Breast epithelium (tissue), 4 donors: ENCODE results near the gene RPS29. TPM values are rescaled to one million over a fixed set of nuclear protein-coding genes. Genes with fewer than 3 reads are reported as not detected.

Experiments
- DNase-seq, 2 donors: peaks; one replicate each; pipeline ENCODE4 v3.0.0-alpha.2; 2019; ENCODE audit warnings: low spot score in 2 of 2
- H3K27ac ChIP-seq, 2 donors: fragments of 200-600 bp; sonication (generic) in 1 of 2; one replicate each; pipeline ENCODE4 v1.5.1; 2016 to 2019; ENCODE audit warnings: mild to moderate bottlenecking in 1 of 2
- H3K27me3 ChIP-seq, 2 donors: fragments of 200-600 bp; sonication (generic) in 1 of 2; one replicate each; pipeline versions ENCODE4 v1.5.1 to v1.6.0; 2017 to 2019; ENCODE audit warnings: control low read depth in 1 of 2, mild to moderate bottlenecking in 1 of 2
- H3K36me3 ChIP-seq: fragments of 200-600 bp; one replicate; pipeline ENCODE4 v1.5.1; 2019
- H3K4me1 ChIP-seq, 2 donors: fragments of 200-600 bp; sonication (generic); one replicate each; pipeline ENCODE4 v1.5.1; 2016 to 2019; ENCODE audit warnings: control low read depth in 1 of 2
- H3K4me3 ChIP-seq, 3 donors: fragments of 200-600 bp; sonication (generic); 1 replicate in 2 of 3; 2 replicates in 1 of 3; pipeline ENCODE4 v1.5.1; 2016 to 2019; ENCODE audit warnings: mild to moderate bottlenecking in 3 of 3, moderate library complexity in 2 of 3
- H3K9me3 ChIP-seq, 2 donors: fragments of 200-600 bp; sonication (generic) in 1 of 2; one replicate each; pipeline ENCODE4 v1.5.1; 2016 to 2019; ENCODE audit warnings: control low read depth in 1 of 2
- CTCF ChIP-seq, 3 donors: fragments of 450-650 bp; IDR thresholded peaks; one replicate each; pipeline ENCODE4 v1.5.1; 2016 to 2017; ENCODE audit warnings: antibody characterized with exemption in 3 of 3, mild to moderate bottlenecking in 3 of 3, moderate library complexity in 3 of 3
- POLR2A ChIP-seq: fragments of 450-650 bp; IDR thresholded peaks from one replicate; pipeline ENCODE4 v1.6.1; 2016; ENCODE audit warnings: antibody characterized with exemption, mild to moderate bottlenecking, moderate library complexity
- POLR2AphosphoS5 ChIP-seq, 3 donors: sonication (generic); formaldehyde crosslinking; IDR thresholded peaks; one replicate each; pipeline ENCODE4 v1.6.1; 2017; ENCODE audit warnings: antibody characterized with exemption in 3 of 3
- intact Hi-C: fragments of 100-400 bp; cut with DNase I; formaldehyde crosslinking; loops from one replicate; pipeline ENCODE4 v1.15.1; 2023; ENCODE audit warnings: low total_unique reads
- total RNA-seq, 3 donors: library from RNA; depleted of rRNA; stranded (reverse); fragments of >200 nt; gene quantifications; one replicate each; pipeline ENCODE4 v1.1.0, GENCODE V29; 2016

The RPS29 gene
- total RNA-seq, 3 donors from 2014 or later, result 6,323 to 14,663 (median 13,626) TPM

DNA sequence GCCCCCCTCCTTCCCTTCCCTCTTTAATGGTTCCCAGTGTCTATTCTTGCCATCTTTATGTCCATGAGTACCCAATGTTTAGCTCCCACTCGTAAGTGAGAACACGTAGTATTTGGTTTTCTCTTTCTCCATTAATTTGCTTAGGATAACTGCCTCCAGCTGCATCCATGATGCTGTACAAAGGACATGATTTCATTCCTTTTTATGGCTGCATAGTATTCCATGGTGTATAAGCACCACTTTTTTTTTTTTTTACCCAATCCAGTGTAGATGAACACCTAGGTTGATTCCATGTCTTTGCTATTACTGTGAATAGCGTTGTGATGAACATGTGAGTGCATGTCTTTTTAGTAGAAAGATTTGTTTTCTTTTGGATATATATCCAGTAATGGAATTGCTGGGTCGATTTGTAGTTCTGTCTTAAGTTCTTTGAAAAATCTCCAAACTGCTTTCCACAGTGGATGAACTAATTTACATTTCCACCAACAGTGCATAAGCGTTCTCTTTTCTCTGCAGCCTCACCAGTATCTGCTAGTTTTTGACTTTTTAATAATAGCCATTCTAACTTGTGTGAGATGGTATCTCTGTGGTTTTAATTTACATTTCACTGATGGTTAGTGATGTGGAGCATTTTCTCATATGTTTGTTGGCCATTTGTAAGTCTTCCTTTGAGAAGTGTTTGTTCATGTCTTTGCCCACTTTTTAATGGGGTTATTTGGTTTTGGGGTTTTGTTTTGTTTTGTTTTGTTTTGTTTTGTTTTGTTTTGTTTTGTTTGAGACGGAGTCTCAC, 26.0 kb downstream of the RPS29 start:
- H3K27me3 ChIP-seq, result no peaks in the 10 kb centered on the region
- DNase-seq, result no peak
- peaks cover 0 to 4% of the 10 kb centered on the region in 2 donors for H3K9me3 ChIP-seq
- H3K4me3 ChIP-seq, result no peak overlapping the region
- H3K4me1 ChIP-seq, result no peaks in the 10 kb centered on the region
- TF ChIP-seq POLR2AphosphoS5 (IDR thresholded peaks at IDR 0.05), result no peak
- no peak for TF ChIP-seq CTCF (IDR thresholded peaks at IDR 0.05)
- no peak for TF ChIP-seq POLR2A
- no peak overlapping the region for H3K27ac ChIP-seq
- no peaks in the 10 kb centered on the region for H3K36me3 ChIP-seq
- intact Hi-C loops, result no loop called here

- Histone ChIP-seq H3K27me3 (no peaks in the 10 kb centered on the region), H3K36me3 (no peaks in the 10 kb centered on the region), H3K9me3 (no peaks in the 10 kb centered on the region), H3K27ac (no peak overlapping the region), H3K4me3 (no peak overlapping the region), H3K4me1 (no peaks in the 10 kb centered on the region)
- DNase-seq, result no peak
- no peak for TF ChIP-seq POLR2A
- no peak for TF ChIP-seq CTCF (IDR thresholded peaks at IDR 0.05)
- TF ChIP-seq POLR2AphosphoS5 (IDR thresholded peaks at IDR 0.05), result no peak
- intact Hi-C loops, result no loop called here
Observed at GRCh38 chr14:49553892-49554291, 32.3 kb downstream of the RPS29 start.

DNA sequence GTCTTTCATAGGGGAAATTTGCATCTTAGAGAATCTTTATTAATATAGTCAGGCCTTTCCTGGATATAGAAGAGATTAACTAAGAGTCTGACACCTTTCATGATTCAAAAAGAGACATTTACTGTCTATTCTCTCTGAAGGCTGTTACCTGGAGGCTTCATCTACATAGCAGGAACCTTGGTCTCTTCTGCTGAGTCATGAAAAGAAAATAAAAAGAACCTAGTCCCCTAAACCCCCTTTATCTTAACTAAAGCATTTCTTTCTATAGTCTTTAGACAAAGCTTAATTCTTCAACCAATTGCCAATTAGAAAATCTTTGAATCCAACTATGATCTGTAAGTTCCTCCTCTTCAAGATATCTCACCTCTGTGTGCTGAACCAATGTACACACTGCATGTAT, 33.1 kb downstream of the RPS29 start:
- Histone ChIP-seq H3K36me3 (no peaks in the 10 kb centered on the region), H3K27me3 (no peaks in the 10 kb centered on the region), H3K4me1 (no peaks in the 10 kb centered on the region), H3K4me3 (no peak overlapping the region), H3K9me3 (no peaks in the 10 kb centered on the region), H3K27ac (no peak overlapping the region)
- TF ChIP-seq POLR2A (no peak), POLR2AphosphoS5 (IDR thresholded peaks at IDR 0.05) (no peak), CTCF (IDR thresholded peaks at IDR 0.05) (no peak)
- intact Hi-C loops, result no loop called here
- no peak for DNase-seq

GRCh38 chr14:49551569-49551968, 34.6 kb downstream of the RPS29 start:
- Histone ChIP-seq H3K4me1 (no peaks in the 10 kb centered on the region), H3K4me3 (no peak overlapping the region), H3K27ac (no peak overlapping the region), H3K36me3 (no peaks in the 10 kb centered on the region), H3K9me3 (no peaks in the 10 kb centered on the region), H3K27me3 (no peaks in the 10 kb centered on the region)
- no peak for DNase-seq
- intact Hi-C loops, result no loop called here
- TF ChIP-seq POLR2A, result no peak
- no peak for TF ChIP-seq CTCF (IDR thresholded peaks at IDR 0.05)
- no peak for TF ChIP-seq POLR2AphosphoS5 (IDR thresholded peaks at IDR 0.05)

DNA sequence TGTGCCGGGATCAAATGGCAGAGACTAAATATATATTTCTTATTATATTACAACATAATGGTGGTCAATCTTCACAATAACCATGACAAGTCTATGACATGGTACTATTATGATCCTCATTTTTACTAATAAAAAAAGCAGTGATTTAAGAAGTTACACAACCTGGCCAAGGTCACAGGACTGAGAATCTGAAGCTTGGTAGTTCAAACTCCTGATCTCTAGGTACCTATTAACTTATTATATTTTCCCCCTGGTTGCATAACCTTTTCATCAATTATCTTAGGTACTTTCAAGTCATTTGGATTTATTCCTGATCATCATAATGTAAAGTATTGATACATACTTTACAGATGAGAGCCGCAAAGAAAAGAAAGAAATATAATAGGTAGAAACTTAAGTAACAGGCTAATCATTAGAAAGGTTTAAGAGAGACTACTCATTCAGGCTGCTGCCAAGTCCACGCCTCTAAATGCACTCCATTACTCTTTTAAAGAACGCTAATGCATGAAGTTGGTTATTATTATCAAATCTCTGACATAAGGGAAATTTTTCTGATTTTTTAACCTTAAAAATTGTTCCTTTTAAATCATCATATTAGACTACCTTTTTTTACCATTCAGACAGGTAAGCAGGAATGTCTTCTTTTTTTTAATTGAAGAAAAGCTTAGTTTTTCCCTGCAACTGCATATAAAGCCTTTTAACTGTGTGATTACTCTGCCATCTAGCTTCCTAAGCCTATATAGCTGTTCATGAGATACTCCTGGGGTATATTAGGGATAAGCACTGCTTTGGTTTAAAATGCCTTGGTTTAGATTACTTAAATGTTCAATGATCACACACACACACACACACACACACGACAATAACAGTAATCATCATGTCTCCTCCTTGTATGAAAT, 35.6 kb downstream of the RPS29 start:
- H3K9me3 ChIP-seq, result no peaks in the 10 kb centered on the region
- no peaks in the 10 kb centered on the region for H3K36me3 ChIP-seq
- no peaks in the 10 kb centered on the region for H3K27me3 ChIP-seq
- no peak for DNase-seq
- H3K27ac ChIP-seq, result no peak overlapping the region
- no peaks in the 10 kb centered on the region for H3K4me1 ChIP-seq
- H3K4me3 ChIP-seq, result no peak overlapping the region
- TF ChIP-seq CTCF (IDR thresholded peaks at IDR 0.05) (no peak), POLR2A (no peak), POLR2AphosphoS5 (IDR thresholded peaks at IDR 0.05) (no peak)
- intact Hi-C loops, result no loop called here
